Neural crest cell (in vitro differentiated cells): ENCODE measurements around the gene GADD45G. TPM values are rescaled to one million over a fixed set of nuclear protein-coding genes. Genes with fewer than 3 reads are reported as not detected.

Source experiments
- DNase-seq: peaks from one replicate; pipeline ENCODE4 v3.0.0; 2021; ENCODE audit warnings: low read depth, mixed read lengths, low spot score
- H3K27ac Mint-ChIP-seq: one replicate; pipeline ENCODE4 v1.8.0; 2021; ENCODE audit warnings: mild to moderate bottlenecking, mixed read lengths; ENCODE audit not compliant: unreplicated experiment
- H3K27me3 Mint-ChIP-seq: 2 replicates; pipeline ENCODE4 v1.8.0; 2021; ENCODE audit warnings: low read depth, mild to moderate bottlenecking, mixed read lengths
- H3K36me3 Mint-ChIP-seq: 2 replicates; pipeline ENCODE4 v1.8.0; 2021; ENCODE audit warnings: low read depth, mild to moderate bottlenecking, mixed read lengths
- H3K4me1 Mint-ChIP-seq: 2 replicates; pipeline ENCODE4 v1.8.0; 2021; ENCODE audit warnings: mixed read lengths
- H3K4me3 Mint-ChIP-seq: one replicate; pipeline ENCODE4 v1.8.0; 2021; ENCODE audit warnings: mild to moderate bottlenecking, mixed read lengths
- H3K9me3 Mint-ChIP-seq: 2 replicates; pipeline ENCODE4 v1.8.0; 2021; ENCODE audit warnings: mixed read lengths
- CTCF ChIP-seq: fragments of 200-600 bp; sonication (generic); conservative IDR thresholded peaks from 2 replicates; pipeline ENCODE4 v1.5.0; 2021; ENCODE audit warnings: antibody characterized with exemption, mild to moderate bottlenecking
- total RNA-seq: library from RNA; stranded (reverse); gene quantifications from 2 replicates; pipeline ENCODE4 v1.2.1, GENCODE V29; 2021

GADD45G gene
- total RNA-seq, 1 donor from 2014 or later = 11.9 TPM

DNA sequence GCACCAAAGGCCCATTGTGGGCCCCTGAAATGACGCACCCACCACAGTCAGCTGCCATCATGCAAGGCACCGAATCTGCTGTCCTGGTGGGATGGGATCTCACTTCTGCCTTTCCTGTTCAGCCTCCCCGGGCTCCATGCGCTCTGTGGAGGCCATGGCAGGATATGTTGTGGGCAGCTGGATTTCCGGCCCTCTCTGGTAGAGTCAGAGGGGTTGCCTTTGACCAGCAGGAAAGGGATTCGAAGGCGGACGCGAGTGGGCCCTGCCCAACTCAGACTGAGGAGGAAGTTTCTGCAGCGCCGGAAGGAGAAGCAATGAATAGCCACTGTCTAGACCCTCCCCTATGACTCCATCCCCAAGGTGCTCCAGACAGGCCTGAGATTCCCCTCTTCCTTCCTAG lies 35.5 kb downstream of the GADD45G start:
- Mint-ChIP-seq H3K4me3 (no peak overlapping the region), H3K4me1 (no peaks in the 10 kb centered on the region), H3K9me3 (peaks cover under 1% of the 10 kb centered on the region), H3K27me3 (peaks cover 10% of the 10 kb centered on the region), H3K36me3 (no peaks in the 10 kb centered on the region), H3K27ac (no peak overlapping the region)
- no peak for TF ChIP-seq CTCF
- no peak for DNase-seq

- no peak for DNase-seq
- H3K9me3 Mint-ChIP-seq = peaks cover 2% of the 10 kb centered on the region
- no peaks in the 10 kb centered on the region for H3K4me1 Mint-ChIP-seq
- H3K27me3 Mint-ChIP-seq = peaks cover 12% of the 10 kb centered on the region
- no peaks in the 10 kb centered on the region for H3K36me3 Mint-ChIP-seq
- no peak for TF ChIP-seq CTCF
- no peak overlapping the region for H3K27ac Mint-ChIP-seq
- no peak overlapping the region for H3K4me3 Mint-ChIP-seq
These were observed 36.0 kb downstream of the GADD45G start for GRCh38 chr9:89640801-89641200.

GRCh38 chr9:89641980-89642379 lies 37.2 kb downstream of the GADD45G start:
- no peak for TF ChIP-seq CTCF
- peaks cover 12% of the 10 kb centered on the region for H3K27me3 Mint-ChIP-seq
- H3K4me3 Mint-ChIP-seq = no peak overlapping the region
- H3K27ac Mint-ChIP-seq = no peak overlapping the region
- no peaks in the 10 kb centered on the region for H3K4me1 Mint-ChIP-seq
- no peak for DNase-seq
- H3K36me3 Mint-ChIP-seq = no peaks in the 10 kb centered on the region
- peaks cover 2% of the 10 kb centered on the region for H3K9me3 Mint-ChIP-seq

DNA sequence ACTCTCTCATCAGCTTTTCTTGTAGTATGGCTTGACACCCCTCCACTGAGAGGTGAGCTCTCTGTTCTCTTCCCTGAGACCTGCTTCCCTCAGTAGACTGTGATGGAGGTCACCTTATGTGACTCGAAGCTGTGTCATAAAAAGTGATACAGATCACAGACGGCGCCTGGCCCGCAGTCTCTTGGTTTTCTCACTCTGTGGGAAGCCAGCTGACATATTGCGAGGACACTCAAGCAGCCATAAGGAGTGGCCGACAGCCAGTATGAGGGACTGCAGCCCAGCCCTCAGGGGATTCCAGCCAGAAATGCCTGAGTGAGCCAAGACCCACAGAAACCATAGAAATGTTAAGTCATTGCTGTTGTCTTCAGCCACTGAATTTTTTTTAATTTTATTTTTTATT lies 38.0 kb downstream of the GADD45G start:
- Mint-ChIP-seq H3K4me3 (no peak overlapping the region), H3K27me3 (peaks cover 16% of the 10 kb centered on the region), H3K27ac (no peak overlapping the region), H3K9me3 (peaks cover 2% of the 10 kb centered on the region), H3K36me3 (no peaks in the 10 kb centered on the region), H3K4me1 (no peaks in the 10 kb centered on the region)
- no peak for DNase-seq
- no peak for TF ChIP-seq CTCF

GRCh38 chr9:89646189-89646939 lies 41.6 kb downstream of the GADD45G start:
- no peak for DNase-seq
- Mint-ChIP-seq H3K9me3 (peaks cover 2% of the 10 kb centered on the region), H3K4me1 (no peaks in the 10 kb centered on the region), H3K27ac (no peak overlapping the region), H3K36me3 (no peaks in the 10 kb centered on the region), H3K27me3 (peaks cover 32% of the 10 kb centered on the region), H3K4me3 (no peak overlapping the region)
- TF ChIP-seq CTCF = no peak
